Astrocyte of the cerebellum (primary cell): ENCODE results near the gene ASMTL.
"Not testable (repeated sequence)": the region's sequence is repeated elsewhere in the genome, so short reads cannot be mapped to it uniquely, and the experiment has no call there.

Experiments
- DNase-seq: peaks from one replicate; pipeline ENCODE4 v3.0.0-alpha.2; 2011; ENCODE audit warnings: low read depth
- H3K4me3 ChIP-seq: 2 replicates; pipeline ENCODE4 v1.5.1; 2011; ENCODE audit warnings: mild to moderate bottlenecking, low read depth, low read length, moderate library complexity
- in situ Hi-C: cut with HindIII; loops from 2 replicates; pipeline ENCODE4 v1.10.0; 2017; ENCODE audit warnings: low sequenced_read_pairs
- TF ChIP-seq, protein P1 (sequence below): IDR thresholded peaks from 2 replicates; pipeline ENCODE4 v1.5.1; 2012; ENCODE audit warnings: low read length, low read depth, moderate library complexity, mild to moderate bottlenecking; ENCODE audit errors: missing control alignments

Gene ASMTL

DNA sequence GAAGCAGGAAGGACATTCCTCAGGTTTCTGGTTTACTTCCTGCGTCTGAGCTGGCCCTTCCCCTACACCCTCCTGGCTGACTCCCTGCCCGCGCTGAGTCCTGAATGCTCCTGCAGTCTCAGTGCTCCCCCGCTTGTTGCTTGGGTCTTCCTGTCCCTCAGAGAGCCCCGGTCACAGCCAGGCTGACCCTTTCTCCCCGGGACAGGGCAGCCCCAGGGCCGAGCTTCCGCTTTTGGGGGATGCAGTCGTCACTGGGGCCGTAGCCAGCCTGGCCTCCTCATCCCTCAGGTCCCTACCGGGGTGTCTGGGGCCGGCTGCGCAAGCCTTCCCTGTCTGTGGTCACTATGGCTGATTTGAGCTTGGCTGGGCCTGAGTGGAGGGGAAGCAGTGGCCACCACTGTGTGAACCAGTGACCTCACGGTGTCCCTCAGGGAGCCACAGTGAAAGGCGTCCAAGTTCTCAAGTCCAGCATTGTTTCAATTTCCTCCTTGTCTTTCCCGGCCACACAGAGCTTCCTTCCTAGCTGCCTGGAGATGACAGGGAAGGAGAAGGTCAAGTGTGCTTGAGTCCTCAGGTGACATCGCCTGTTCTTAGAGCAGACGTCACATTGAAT lies 34.1 kb upstream of the ASMTL start:
- TF ChIP-seq, protein P1, sequence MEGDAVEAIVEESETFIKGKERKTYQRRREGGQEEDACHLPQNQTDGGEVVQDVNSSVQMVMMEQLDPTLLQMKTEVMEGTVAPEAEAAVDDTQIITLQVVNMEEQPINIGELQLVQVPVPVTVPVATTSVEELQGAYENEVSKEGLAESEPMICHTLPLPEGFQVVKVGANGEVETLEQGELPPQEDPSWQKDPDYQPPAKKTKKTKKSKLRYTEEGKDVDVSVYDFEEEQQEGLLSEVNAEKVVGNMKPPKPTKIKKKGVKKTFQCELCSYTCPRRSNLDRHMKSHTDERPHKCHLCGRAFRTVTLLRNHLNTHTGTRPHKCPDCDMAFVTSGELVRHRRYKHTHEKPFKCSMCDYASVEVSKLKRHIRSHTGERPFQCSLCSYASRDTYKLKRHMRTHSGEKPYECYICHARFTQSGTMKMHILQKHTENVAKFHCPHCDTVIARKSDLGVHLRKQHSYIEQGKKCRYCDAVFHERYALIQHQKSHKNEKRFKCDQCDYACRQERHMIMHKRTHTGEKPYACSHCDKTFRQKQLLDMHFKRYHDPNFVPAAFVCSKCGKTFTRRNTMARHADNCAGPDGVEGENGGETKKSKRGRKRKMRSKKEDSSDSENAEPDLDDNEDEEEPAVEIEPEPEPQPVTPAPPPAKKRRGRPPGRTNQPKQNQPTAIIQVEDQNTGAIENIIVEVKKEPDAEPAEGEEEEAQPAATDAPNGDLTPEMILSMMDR, result no peak
- DNase-seq, result no peak
- in situ Hi-C loops, result no loop called here
- H3K4me3 ChIP-seq, result no peak overlapping the region

DNA sequence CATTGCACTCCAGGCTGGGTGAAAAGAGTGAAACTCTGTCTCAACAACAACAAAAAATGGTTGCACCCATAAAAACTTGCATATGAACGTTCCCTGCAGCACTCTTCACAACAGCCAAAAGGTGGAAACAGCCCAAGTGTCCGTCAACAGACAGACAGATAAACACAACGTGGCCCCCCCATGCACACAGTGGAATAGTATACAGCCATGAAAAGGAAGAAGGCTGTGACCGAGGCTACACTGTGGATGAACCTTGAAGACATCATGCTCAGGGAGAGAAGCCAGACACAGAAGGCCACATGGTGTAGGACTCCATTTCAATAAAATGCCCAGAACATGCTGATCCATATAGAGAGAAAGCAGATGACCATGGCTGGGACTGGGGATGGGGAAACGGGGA lies 33.5 kb upstream of the ASMTL start:
- DNase-seq, result no peak
- in situ Hi-C loops, result no loop called here
- TF ChIP-seq, protein P1, result no peak
- no peak overlapping the region for H3K4me3 ChIP-seq

DNA sequence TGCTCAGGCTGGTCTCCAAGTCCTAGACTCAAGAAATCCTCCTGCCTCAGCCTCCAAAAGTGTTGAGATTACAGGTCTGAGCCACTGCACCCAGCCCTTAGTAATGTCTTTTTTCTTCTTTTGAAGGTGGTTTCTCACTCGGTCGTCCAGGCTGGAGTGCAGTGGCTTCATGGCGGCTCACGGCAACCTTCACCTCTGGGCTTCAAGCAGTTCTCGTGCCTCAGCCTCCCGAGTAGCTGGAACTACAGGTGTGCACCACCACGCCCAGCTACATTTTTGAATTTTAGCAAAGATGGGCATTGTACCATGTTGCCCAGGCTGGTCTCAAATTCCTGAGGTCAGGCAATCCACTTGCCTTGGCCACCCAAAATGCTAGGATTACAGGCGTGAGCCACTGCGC lies 32.3 kb upstream of the ASMTL start:
- no peak overlapping the region for H3K4me3 ChIP-seq
- no peak for DNase-seq
- in situ Hi-C loops, result no loop called here
- TF ChIP-seq, protein P1, result no peak

DNA sequence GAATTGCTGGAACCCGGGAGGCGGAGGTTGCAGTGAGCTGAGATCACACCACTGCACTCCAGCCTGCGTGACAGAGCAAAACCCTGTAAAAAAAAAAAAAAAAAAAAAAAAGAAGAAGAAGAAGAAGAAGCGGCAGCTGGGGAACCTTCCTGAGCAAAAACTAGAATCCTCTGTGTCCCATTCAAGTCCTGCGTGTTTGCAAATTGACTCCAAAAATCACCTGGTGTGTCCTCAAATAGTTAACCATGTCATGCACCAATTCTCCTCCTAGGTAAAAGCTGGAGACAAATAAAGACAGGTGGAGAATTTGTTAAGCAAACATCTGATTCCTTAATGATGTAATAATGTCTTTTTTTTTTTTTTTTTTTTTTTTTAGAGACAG lies 31.9 kb upstream of the ASMTL start:
- in situ Hi-C loops, result no loop called here
- H3K4me3 ChIP-seq, result no peak overlapping the region
- TF ChIP-seq, protein P1, result no peak
- DNase-seq, result no peak

DNA sequence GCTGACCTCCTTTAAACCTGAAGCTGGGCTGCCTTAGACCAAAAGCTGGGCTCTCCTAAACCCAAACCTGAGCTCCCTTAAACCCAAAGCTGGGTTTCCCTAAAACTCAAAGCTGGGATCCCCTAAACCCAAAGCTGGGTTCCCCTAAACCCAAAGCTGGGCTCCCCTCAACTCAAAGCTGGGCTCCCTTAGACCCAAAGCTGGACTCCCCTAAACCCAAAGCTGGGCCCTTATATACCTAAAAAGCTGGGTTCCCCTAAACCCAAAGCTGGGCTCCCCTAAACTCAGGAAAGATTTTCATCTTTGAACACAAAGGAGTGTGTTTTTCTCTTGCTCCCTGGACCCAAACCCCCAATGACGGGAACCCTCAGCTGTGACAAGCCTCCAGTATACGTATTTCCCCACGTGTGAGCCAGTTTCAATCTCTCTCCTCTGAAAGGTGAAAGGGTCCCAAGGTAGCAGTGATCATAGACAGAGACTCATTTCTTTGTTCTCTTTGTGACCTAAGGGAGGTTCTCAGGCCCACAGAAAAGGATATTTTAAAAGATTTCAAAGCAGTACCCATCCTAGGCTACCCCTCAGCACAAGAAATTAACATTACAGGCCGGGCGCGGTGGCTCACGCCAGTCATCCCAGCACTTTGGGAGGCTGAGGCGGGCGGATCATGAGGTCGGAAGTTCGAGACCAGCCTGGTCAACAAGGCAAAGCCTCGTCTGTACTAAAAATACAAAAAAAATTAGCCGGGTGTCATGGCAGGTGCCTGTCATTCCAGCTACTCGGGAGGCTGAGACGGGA lies 31.3 kb upstream of the ASMTL start:
- no peak overlapping the region for H3K4me3 ChIP-seq
- DNase-seq, result no peak
- TF ChIP-seq, protein P1, result no peak
- in situ Hi-C loops, result no loop called here

DNA sequence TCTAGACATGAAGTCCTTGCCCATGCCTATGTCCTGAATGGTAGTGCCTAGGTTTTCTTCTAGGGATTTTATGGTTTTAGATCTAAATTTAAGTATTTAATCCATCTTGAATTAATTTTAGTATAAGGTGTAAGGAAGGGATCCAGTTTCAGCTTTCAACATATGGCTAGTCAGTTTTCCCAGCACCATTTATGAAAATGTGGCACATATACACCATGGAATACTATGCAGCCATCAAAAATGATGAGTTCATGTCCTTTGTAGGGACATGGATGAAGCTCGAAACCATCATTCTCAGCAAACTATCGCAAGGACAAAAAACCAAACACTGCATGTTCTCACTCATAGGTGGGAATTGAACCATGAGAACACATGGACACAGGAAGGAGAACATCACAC lies 29.8 kb upstream of the ASMTL start:
- in situ Hi-C loops, H3K4me3 ChIP-seq, DNase-seq: not testable (repeated sequence)

DNA sequence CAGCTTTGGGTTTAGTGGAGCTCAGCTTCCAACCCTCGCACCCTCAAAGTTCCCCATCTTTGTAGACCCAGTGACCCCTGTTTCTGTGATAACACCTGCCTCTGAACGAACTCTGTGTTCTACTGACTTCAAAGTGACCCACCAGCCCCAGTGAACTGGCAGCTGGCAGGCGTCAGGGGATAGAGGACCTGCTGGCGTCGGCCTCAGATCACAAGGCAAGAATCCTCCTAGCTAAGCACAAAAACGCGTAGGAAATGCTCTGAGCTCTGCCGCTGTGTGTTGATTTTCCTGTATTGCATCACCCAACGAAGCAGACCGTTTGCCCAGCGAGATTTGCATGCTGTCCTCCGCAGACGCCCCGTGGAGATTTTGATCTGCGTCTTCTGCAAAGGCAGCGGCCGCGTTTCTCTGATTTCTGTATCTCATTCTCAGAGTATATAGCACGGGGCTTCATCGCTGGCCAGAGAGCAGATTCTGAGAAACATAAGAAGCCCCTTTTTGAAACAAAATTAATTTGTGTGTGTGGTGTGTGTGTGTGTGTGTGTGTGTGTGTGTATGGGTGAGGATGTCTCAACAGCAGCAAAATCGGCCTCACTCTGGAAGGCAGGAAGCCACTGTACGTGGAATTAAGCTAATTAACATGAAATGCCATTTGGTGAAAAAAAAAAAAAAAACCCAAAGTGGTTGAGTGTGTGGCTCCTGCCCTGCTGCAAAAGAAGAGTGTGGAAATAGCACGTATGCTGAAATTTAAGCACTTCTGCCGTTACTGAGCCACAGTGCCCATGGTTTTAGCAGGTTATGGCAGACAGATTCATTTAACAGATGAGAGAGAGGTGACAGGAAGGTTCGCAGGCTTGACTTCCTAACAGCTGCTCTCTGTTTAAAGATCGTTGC lies 29.2 kb upstream of the ASMTL start:
- in situ Hi-C loops, result no loop called here
- no peak overlapping the region for H3K4me3 ChIP-seq
- peak; percentile 6 for DNase-seq
- TF ChIP-seq, protein P1, result no peak
